ENCODE results near the gene FGFBP3.

FGFBP3 gene

DNA sequence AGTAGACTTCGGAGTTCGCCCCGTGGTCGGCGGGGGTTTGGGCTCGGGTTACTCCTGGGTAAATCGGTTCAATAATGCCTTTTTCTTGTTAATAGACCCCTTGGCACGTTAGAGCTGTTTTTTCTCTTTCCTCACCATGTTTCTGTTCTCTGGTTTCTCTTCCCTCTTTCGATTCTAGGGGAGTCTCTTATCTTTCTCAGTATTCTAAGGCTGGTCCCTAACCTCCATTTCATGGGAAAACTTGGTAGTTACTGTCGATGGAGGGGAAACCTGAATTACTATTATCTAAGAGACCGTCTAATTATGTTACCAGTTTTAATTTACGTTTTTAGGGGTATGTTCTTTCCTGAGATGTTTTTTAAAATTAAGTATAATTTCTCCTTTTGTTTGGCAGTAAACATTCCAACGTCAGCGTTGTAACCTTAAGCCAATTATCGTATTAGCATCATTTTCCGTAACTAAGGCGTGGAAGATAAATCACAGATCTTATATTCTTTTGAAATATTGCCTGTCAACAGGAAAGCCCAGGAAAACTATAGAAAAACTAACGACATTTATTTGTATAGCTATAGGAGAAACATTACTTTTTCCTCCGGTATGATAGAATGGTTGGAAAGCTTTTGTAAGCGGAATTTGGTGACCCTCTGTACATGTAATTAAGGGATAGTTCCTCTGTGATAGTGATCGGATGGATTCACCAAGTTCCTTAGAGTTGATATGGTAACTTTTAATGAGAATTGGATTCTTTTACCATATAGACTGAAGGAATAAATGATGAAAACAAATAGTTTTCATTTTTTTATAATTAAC lies 15.1 kb upstream of the FGFBP3 start:
- TF ChIP-seq, protein P1, sequence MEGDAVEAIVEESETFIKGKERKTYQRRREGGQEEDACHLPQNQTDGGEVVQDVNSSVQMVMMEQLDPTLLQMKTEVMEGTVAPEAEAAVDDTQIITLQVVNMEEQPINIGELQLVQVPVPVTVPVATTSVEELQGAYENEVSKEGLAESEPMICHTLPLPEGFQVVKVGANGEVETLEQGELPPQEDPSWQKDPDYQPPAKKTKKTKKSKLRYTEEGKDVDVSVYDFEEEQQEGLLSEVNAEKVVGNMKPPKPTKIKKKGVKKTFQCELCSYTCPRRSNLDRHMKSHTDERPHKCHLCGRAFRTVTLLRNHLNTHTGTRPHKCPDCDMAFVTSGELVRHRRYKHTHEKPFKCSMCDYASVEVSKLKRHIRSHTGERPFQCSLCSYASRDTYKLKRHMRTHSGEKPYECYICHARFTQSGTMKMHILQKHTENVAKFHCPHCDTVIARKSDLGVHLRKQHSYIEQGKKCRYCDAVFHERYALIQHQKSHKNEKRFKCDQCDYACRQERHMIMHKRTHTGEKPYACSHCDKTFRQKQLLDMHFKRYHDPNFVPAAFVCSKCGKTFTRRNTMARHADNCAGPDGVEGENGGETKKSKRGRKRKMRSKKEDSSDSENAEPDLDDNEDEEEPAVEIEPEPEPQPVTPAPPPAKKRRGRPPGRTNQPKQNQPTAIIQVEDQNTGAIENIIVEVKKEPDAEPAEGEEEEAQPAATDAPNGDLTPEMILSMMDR (IDR thresholded peaks at IDR 0.05; ENCODE audit: control insufficient read depth, extremely low read depth, insufficient read depth), result no peak
- no peak for DNase-seq (ENCODE audit: low read depth)

GRCh38 chr10:91923371-91924211 lies 14.3 kb upstream of the FGFBP3 start, which contains the start of gene BTAF1:
TSS of gene BTAF1 (plus strand) at chr10:91923770. CDS start at chr10:91924077, 307 bp downstream.
- peak within 1 kb of the TSS; percentile 93 for H3K4me3 ChIP-seq (ENCODE audit: low read depth, low read length)
- TF ChIP-seq, protein P1 (IDR thresholded peaks at IDR 0.05; ENCODE audit: control insufficient read depth, extremely low read depth, insufficient read depth), result no peak
- DNase-seq (ENCODE audit: low read depth), result peak; percentile 73

More for the DNA sequence above, 15.1 kb upstream of the FGFBP3 start:
- peak overlapping the region; percentile 93 for H3K4me3 ChIP-seq (ENCODE audit: low read depth, low read length)

- TF ChIP-seq, protein P1 (IDR thresholded peaks at IDR 0.05; ENCODE audit: control insufficient read depth, extremely low read depth, insufficient read depth), result no peak
- H3K4me3 ChIP-seq (ENCODE audit: low read depth, low read length), result no peak overlapping the region
- DNase-seq (ENCODE audit: low read depth), result no peak
Observed at GRCh38 chr10:91919651-91920050, 10.4 kb upstream of the FGFBP3 start.

GRCh38 chr10:91910467-91910866 lies 1.2 kb upstream of the FGFBP3 start:
- TF ChIP-seq, protein P1 (IDR thresholded peaks at IDR 0.05; ENCODE audit: control insufficient read depth, extremely low read depth, insufficient read depth), result no peak
- DNase-seq (ENCODE audit: low read depth), result no peak
- no peak overlapping the region for H3K4me3 ChIP-seq (ENCODE audit: low read depth, low read length)

DNA sequence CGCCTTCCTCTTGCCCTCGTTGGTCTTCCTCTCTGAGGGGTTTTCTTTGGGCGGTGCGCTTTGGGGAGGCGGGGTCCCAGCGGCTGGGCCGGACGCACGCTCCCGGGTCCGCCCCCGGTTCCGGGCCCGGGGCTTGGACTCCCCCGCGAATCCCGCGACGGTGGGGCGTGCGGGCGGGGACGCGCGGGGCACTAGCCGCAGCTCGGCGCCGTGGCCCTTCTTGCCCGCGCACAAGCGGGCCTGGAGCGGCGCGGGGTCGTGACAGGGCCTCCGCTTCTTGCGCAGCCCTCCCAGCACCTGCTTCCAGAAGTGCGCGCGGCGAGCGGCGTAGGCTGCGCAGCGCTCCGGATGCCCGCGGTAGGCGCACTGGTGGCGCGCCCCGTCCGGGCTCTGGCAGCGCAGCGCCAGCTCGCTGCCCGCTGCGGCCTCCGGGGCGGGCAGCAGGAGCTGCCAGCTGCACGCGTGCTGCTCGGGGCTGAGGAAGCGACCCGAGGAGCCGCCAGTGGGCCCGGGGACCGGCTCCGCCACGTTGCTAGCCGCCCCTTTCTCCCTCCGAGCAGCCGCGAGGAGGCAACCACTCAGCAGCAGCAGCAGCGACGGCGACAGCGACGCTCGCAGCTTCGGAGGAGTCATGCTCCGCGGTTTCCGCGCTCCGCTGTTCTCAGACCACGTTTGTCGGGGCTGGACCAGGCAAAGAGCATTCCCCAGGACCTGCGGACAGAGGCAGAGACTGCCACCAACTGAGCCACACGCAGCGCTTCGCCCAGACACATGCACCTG lies 759 bp downstream of the FGFBP3 start:
- DNase-seq (ENCODE audit: low read depth), result peak; percentile 67
- TF ChIP-seq, protein P1 (IDR thresholded peaks at IDR 0.05; ENCODE audit: control insufficient read depth, extremely low read depth, insufficient read depth), result peak; percentile 86
- H3K4me3 ChIP-seq (ENCODE audit: low read depth, low read length), result peak overlapping the region; percentile 62

DNA sequence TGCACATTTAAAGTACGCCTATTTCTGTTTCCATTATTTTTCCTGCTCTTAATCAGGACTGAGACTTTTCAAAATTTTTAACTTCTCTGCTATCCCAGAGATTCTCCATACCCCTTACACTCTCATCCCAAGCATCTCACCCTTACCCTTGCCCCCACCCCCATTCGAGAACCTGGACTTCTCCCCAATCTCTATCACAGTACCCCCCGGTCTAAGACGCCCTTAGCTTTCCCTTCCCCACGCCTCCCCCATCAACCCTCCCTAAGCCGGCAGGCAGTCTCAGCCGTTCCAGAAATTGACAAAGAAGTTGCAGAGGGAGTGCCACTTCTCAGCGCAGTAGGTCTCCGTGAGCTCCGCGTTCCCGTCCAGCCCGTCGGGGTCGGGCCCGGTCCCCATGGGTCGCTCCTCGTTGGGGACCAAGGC lies 1.4 kb downstream of the FGFBP3 start:
- DNase-seq (ENCODE audit: low read depth), result no peak
- TF ChIP-seq, protein P1 (IDR thresholded peaks at IDR 0.05; ENCODE audit: control insufficient read depth, extremely low read depth, insufficient read depth), result no peak
- H3K4me3 ChIP-seq (ENCODE audit: low read depth, low read length), result peak overlapping the region; percentile 62
